ENCODE data around the gene ADAMTSL2. TPM values are rescaled to one million over a fixed set of nuclear protein-coding genes. Genes with fewer than 3 reads are reported as not detected.

Gene ADAMTSL2
- total and polyA plus RNA-seq, 2 of the 13 experiments (the other 11 are each of a cell fraction or from before 2014, with no cell fraction given) = 1.9 to 3.8 TPM

GRCh38 chr9:133534346-133535291 lies at the start of gene ADAMTSL2 (continued):
- peak; percentile 64; the same call in 1 of the 2 replicates for TF ChIP-seq UBTF (CRISPR knock-in tag; IDR thresholded peaks at IDR 0.05)
- TF ChIP-seq ZNF451 (CRISPR knock-in tag; IDR thresholded peaks at IDR 0.05) = no peak
- TF ChIP-seq ZSCAN5A (CRISPR knock-in tag; IDR thresholded peaks at IDR 0.05; ENCODE audit: borderline replicate concordance) = no peak
- TF ChIP-seq PHF8 (CRISPR knock-in tag; IDR thresholded peaks at IDR 0.05) = peak; percentile 40
- TF ChIP-seq PRDM10 (CRISPR knock-in tag; IDR thresholded peaks at IDR 0.05; ENCODE audit: low read depth) = no peak
- no peak for TF ChIP-seq ZNF552 (CRISPR knock-in tag; IDR thresholded peaks at IDR 0.05; ENCODE audit: borderline replicate concordance)
- TF ChIP-seq CSRNP1 (CRISPR knock-in tag; IDR thresholded peaks at IDR 0.05) = 0 out of 2 replicates have a peak, but pooled peaks have one; percentile 14
- no peak for TF ChIP-seq ZUFSP (CRISPR knock-in tag; IDR thresholded peaks at IDR 0.05; ENCODE audit: borderline replicate concordance)
- no peak for TF ChIP-seq NFYC (CRISPR knock-in tag; IDR thresholded peaks at IDR 0.05)
- TF ChIP-seq RNF2 (conservative IDR thresholded peaks at IDR 0.05; ENCODE audit: low read depth) = no peak
- no peak for TF ChIP-seq ZNF879 (CRISPR knock-in tag; IDR thresholded peaks at IDR 0.05)
- peak; percentile 53; the same call in 1 of the 2 replicates for TF ChIP-seq HES4 (CRISPR knock-in tag; IDR thresholded peaks at IDR 0.05; ENCODE audit: borderline replicate concordance)
- peak; percentile 81 for TF ChIP-seq ZNF263 (CRISPR knock-in tag; IDR thresholded peaks at IDR 0.05)
- TF ChIP-seq KAT2B (IDR thresholded peaks at IDR 0.05; ENCODE audit: borderline replicate concordance, low read depth, low read length) = no peak
- TF ChIP-seq REPIN1 (CRISPR knock-in tag; IDR thresholded peaks at IDR 0.05; ENCODE audit: borderline replicate concordance, low read depth) = no peak
- TF ChIP-seq ZFP36 (IDR thresholded peaks at IDR 0.05; ENCODE audit: borderline replicate concordance, low read depth, low read length, partially characterized antibody) = no peak
- TF ChIP-seq ZNF572 (CRISPR knock-in tag; IDR thresholded peaks at IDR 0.05) = no peak
